H1 (cell line): Measurements from ENCODE around the gene TLE3. TPM values are rescaled to one million over a fixed set of nuclear protein-coding genes. Genes with fewer than 3 reads are reported as not detected.

Experiments used
- CTCF ChIA-PET: fragments of 300-600 bp; sonication (Branson Sonifier 250); formaldehyde crosslinking; loops from one replicate; lab custom pipeline; 2021; ENCODE audit not compliant: partially characterized antibody; lab: Charles Lee
- POLR2A ChIA-PET: fragments of 300-600 bp; sonication (Branson Sonifier 250); formaldehyde crosslinking; loops from one replicate; lab custom pipeline; 2021; ENCODE audit warnings: inconsistent platforms; ENCODE audit not compliant: partially characterized antibody; lab: Charles Lee
- DNase-seq, 2 experiments: peaks; one replicate each; pipeline versions ENCODE4 v3.0.0 to v3.0.0-alpha.2; 2010 to 2022; ENCODE audit warnings: low spot score in 2 of 2, low read depth in 1 of 2, mixed read lengths in 1 of 2
- FAIRE-seq: peaks from 2 replicates; lab custom pipeline; 2011; peaks lifted over from hg19 to GRCh38; lab: Jason Lieb, UNC
- H2AFZ ChIP-seq: 2 replicates; pipeline ENCODE4 v1.8.1; 2012; ENCODE audit warnings: low read length, inconsistent platforms
- H2AK5ac ChIP-seq: 2 replicates; pipeline ENCODE4 v1.6.1; 2013; ENCODE audit warnings: low read depth, low read length
- H2BK120ac ChIP-seq: replicated peaks from 2 replicates; pipeline ENCODE3; 2013; ENCODE audit warnings: low read depth, low read length, inconsistent platforms
- H2BK12ac ChIP-seq: 2 replicates; pipeline ENCODE4 v1.6.1; 2013; ENCODE audit warnings: low read depth, low read length
- H2BK15ac ChIP-seq: 2 replicates; pipeline ENCODE4 v1.6.1; 2013; ENCODE audit warnings: low read length
- H2BK20ac ChIP-seq: 2 replicates; pipeline ENCODE4 v1.6.1; 2013; ENCODE audit warnings: low read length
- H2BK5ac ChIP-seq: 2 replicates; pipeline ENCODE4 v1.6.1; 2013; ENCODE audit warnings: low read depth, low read length
- H3K14ac ChIP-seq: 2 replicates; pipeline ENCODE4 v1.6.1; 2013; ENCODE audit warnings: inconsistent platforms; ENCODE audit not compliant: insufficient read length
- H3K18ac ChIP-seq: 2 replicates; pipeline ENCODE4 v1.6.1; 2013; ENCODE audit warnings: low read length; ENCODE audit errors: extremely low read depth
- H3K23ac ChIP-seq: 2 replicates; pipeline ENCODE4 v1.6.1; 2013; ENCODE audit warnings: inconsistent platforms; ENCODE audit not compliant: insufficient read length
- H3K23me2 ChIP-seq: 2 replicates; pipeline ENCODE4 v1.6.1; 2013; ENCODE audit warnings: low read depth, low read length
- H3K27ac ChIP-seq: 2 replicates; pipeline ENCODE4 v1.6.1; 2011; ENCODE audit warnings: low read depth, low read length, inconsistent platforms
- H3K27me3 ChIP-seq, 4 experiments: replicated peaks in 1 of 4; 1 replicate in 1 of 4; 2 replicates in 3 of 4; pipeline versions ENCODE4 v1.6.1 to v1.8.1; 2011 to 2013; ENCODE audit warnings: low read length in 3 of 4, mild to moderate bottlenecking in 3 of 4, inconsistent platforms in 2 of 4, mixed read lengths in 2 of 4, moderate library complexity in 1 of 4; ENCODE audit not compliant: control insufficient read depth in 3 of 4, insufficient read depth in 3 of 4; ENCODE audit errors: extremely low read depth in 1 of 4
- H3K36me3 ChIP-seq, 4 experiments: 2 replicates each; pipeline versions ENCODE4 v1.6.1 to v1.8.1; 2011 to 2013; ENCODE audit warnings: mild to moderate bottlenecking in 4 of 4, low read length in 3 of 4, moderate library complexity in 2 of 4, control low read depth in 1 of 4, inconsistent platforms in 1 of 4; ENCODE audit not compliant: insufficient read depth in 4 of 4, control insufficient read depth in 2 of 4
- H3K4ac ChIP-seq: replicated peaks from 2 replicates; pipeline ENCODE3; 2013; ENCODE audit warnings: low read length, low read depth, mixed read lengths, inconsistent platforms; ENCODE audit not compliant: insufficient read length
- H3K4me1 ChIP-seq, 4 experiments: replicated peaks in 1 of 4; 1 replicate in 1 of 4; 2 replicates in 3 of 4; pipeline versions ENCODE4 v1.6.1 to v1.8.1; 2011 to 2013; ENCODE audit warnings: low read length in 3 of 4, inconsistent platforms in 2 of 4, mixed read lengths in 1 of 4; ENCODE audit not compliant: insufficient read depth in 4 of 4, control insufficient read depth in 3 of 4
- H3K4me2 ChIP-seq, 2 experiments: 2 replicates each; pipeline versions ENCODE4 v1.6.1 to v1.8.1; 2011 to 2013; ENCODE audit warnings: low read depth in 2 of 2, low read length in 2 of 2, control low read depth in 1 of 2, inconsistent platforms in 1 of 2, mild to moderate bottlenecking in 1 of 2; ENCODE audit not compliant: insufficient read depth in 1 of 2
- H3K4me3 ChIP-seq, 4 experiments: fragments of 200-600, 300-600 bp in 1 of 4; sonication (generic), shearing (Covaris generic), sonication (Bioruptor Twin) in 1 of 4; 2 replicates each; pipeline versions ENCODE4 v1.5.1 to v1.8.1; 2011 to 2016; ENCODE audit warnings: low read length in 4 of 4, low read depth in 3 of 4, control low read depth in 2 of 4, inconsistent platforms in 2 of 4, mild to moderate bottlenecking in 2 of 4, mixed read lengths in 1 of 4, moderate library complexity in 1 of 4; ENCODE audit not compliant: insufficient read depth in 2 of 4; ENCODE audit errors: extremely low read depth in 1 of 4
- H3K56ac ChIP-seq: replicated peaks from 2 replicates; pipeline ENCODE3; 2013; ENCODE audit warnings: low read depth, mild to moderate bottlenecking, mixed read lengths, low read length, inconsistent platforms; ENCODE audit not compliant: insufficient read length
- H3K79me1 ChIP-seq: 2 replicates; pipeline ENCODE4 v1.6.1; 2013; ENCODE audit warnings: low read depth, low read length, control low read depth
- H3K79me2 ChIP-seq, 2 experiments: 2 replicates each; pipeline versions ENCODE4 v1.6.1 to v1.8.1; 2012 to 2013; ENCODE audit warnings: low read length in 2 of 2, mild to moderate bottlenecking in 2 of 2, inconsistent platforms in 1 of 2; ENCODE audit not compliant: insufficient read depth in 2 of 2, control insufficient read depth in 1 of 2
- H3K9ac ChIP-seq, 4 experiments: replicated peaks in 1 of 4; 1 replicate in 1 of 4; 2 replicates in 3 of 4; pipeline versions ENCODE4 v1.6.1 to v1.8.1; 2011 to 2013; ENCODE audit warnings: low read depth in 3 of 4, low read length in 3 of 4, control low read depth in 2 of 4, mild to moderate bottlenecking in 2 of 4, moderate library complexity in 2 of 4, inconsistent platforms in 1 of 4; ENCODE audit errors: extremely low read depth in 1 of 4
- H3K9me3 ChIP-seq, 2 experiments: 2 replicates each; pipeline versions ENCODE4 v1.6.1 to v1.8.1; 2012 to 2013; ENCODE audit warnings: mild to moderate bottlenecking in 2 of 2, moderate library complexity in 2 of 2, control low read depth in 1 of 2, inconsistent platforms in 1 of 2, low read depth in 1 of 2, low read length in 1 of 2, mixed read lengths in 1 of 2; ENCODE audit not compliant: insufficient read depth in 2 of 2
- H4K20me1 ChIP-seq, 2 experiments: replicated peaks in 1 of 2; 2 replicates each; pipeline versions ENCODE3 to v1.8.1; 2011 to 2013; ENCODE audit warnings: inconsistent platforms in 2 of 2, low read length in 2 of 2, mild to moderate bottlenecking in 1 of 2; ENCODE audit not compliant: insufficient read depth in 2 of 2, control insufficient read depth in 1 of 2
- H4K5ac ChIP-seq: 2 replicates; pipeline ENCODE4 v1.6.1; 2013; ENCODE audit warnings: low read length, low read depth, mixed read lengths, inconsistent platforms; ENCODE audit not compliant: insufficient read length
- H4K8ac ChIP-seq: 2 replicates; pipeline ENCODE4 v1.8.0; 2013; ENCODE audit warnings: mild to moderate bottlenecking, moderate library complexity, low read length, inconsistent platforms; ENCODE audit not compliant: insufficient read depth; ENCODE audit errors: extremely low read depth
- H4K91ac ChIP-seq: replicated peaks from 2 replicates; pipeline ENCODE3; 2013; ENCODE audit warnings: low read length, mixed read lengths, inconsistent platforms; ENCODE audit not compliant: insufficient read length
- CBX8 ChIP-seq: fragments of 300-800, 300-1000 bp; sonication (generic); IDR thresholded peaks from 2 replicates; pipeline ENCODE4 v1.7.1; 2016; ENCODE audit warnings: low read depth, low read length, borderline replicate concordance
- CEBPB ChIP-seq: IDR thresholded peaks from 2 replicates; pipeline ENCODE4 v1.6.1; 2012; ENCODE audit warnings: low read depth, low read length
- CREB1 ChIP-seq: IDR thresholded peaks from 2 replicates; pipeline ENCODE4 v1.6.1; 2012; ENCODE audit warnings: inconsistent platforms
- CTBP2 ChIP-seq: IDR thresholded peaks from 2 replicates; pipeline ENCODE4 v1.7.0; 2011; ENCODE audit warnings: borderline replicate concordance, mild to moderate bottlenecking, moderate library complexity, mixed read lengths, low read length; ENCODE audit not compliant: insufficient read depth, insufficient read length
- JUND ChIP-seq: IDR thresholded peaks from 2 replicates; pipeline ENCODE4 v1.6.1; 2011; ENCODE audit warnings: mild to moderate bottlenecking, improper control_type of control experiment, low read length
- KDM4A ChIP-seq: IDR thresholded peaks from one replicate; pipeline ENCODE4 v1.7.1; 2012; ENCODE audit warnings: low read depth, mild to moderate bottlenecking, moderate library complexity, low read length, inconsistent platforms; ENCODE audit not compliant: severe bottlenecking
- MAFK ChIP-seq: IDR thresholded peaks from 2 replicates; pipeline ENCODE4 v1.6.1; 2012; ENCODE audit warnings: low read depth, mild to moderate bottlenecking, improper control_type of control experiment, low read length
- POU5F1 ChIP-seq: IDR thresholded peaks from 2 replicates; pipeline ENCODE4 v1.6.1; 2011; ENCODE audit warnings: low read depth, mild to moderate bottlenecking, low read length, moderate library complexity
- RBBP5 ChIP-seq: IDR thresholded peaks from 2 replicates; pipeline ENCODE4 v1.7.1; 2012; ENCODE audit warnings: low read depth, mild to moderate bottlenecking, inconsistent platforms, low read length, moderate library complexity, borderline replicate concordance
- RFX5 ChIP-seq: IDR thresholded peaks from 2 replicates; pipeline ENCODE4 v1.6.1; 2011; ENCODE audit warnings: low read depth, low read length, improper control_type of control experiment, borderline replicate concordance
- SP4 ChIP-seq: IDR thresholded peaks from 2 replicates; pipeline ENCODE4 v1.6.1; 2012; ENCODE audit warnings: low read length, inconsistent platforms
- TAF1 ChIP-seq: IDR thresholded peaks from 2 replicates; pipeline ENCODE4 v1.6.1; 2011; ENCODE audit warnings: mild to moderate bottlenecking, low read depth, low read length
- TAF7 ChIP-seq: optimal IDR thresholded peaks from 2 replicates; pipeline ENCODE3; 2011; ENCODE audit warnings: low read depth, mild to moderate bottlenecking, inconsistent platforms, low read length, moderate library complexity, borderline replicate concordance
- WGBS, 2 experiments: shearing (Covaris generic) in 1 of 2; methylation state at CpG; one replicate each; pipeline versions ENCODE4 v1.1.6 to v1.1.7; 2013 to 2015; ENCODE audit warnings: low lambda C conversion rate in 2 of 2, mixed read lengths in 2 of 2, inconsistent platforms in 1 of 2, low coverage in 1 of 2, missing lambda C conversion rate in 1 of 2; ENCODE audit not compliant: insufficient replicate concordance in 2 of 2, insufficient coverage in 1 of 2, insufficient read length in 1 of 2; ENCODE audit errors: extremely low coverage in 1 of 2, missing lambda C conversion rate in 1 of 2; 5-methylcytosine and 5-hydroxymethylcytosine counted together
- polyA plus RNA-seq, 7 experiments: library from polyadenylated mRNA; depleted of rRNA in 3 of 7; stranded (reverse) in 5 of 7; unstranded in 2 of 7; fragments of >200 nt in 5 of 7; fragments of 200-250 nt in 2 of 7; gene quantifications; 1 replicate in 5 of 7; 2 replicates in 1 of 7; 4 replicates in 1 of 7; pipeline versions ENCODE4 v1.2.1 to v1.2.3, GENCODE V29; 2011 to 2013; ENCODE audit warnings: missing spikeins in 2 of 7, mixed read lengths in 2 of 7
- total RNA-seq: library from RNA; stranded (reverse); fragmentation: NEBNext Ultra II Directional; extraction: Animal tissue kit (Norgen Biotek cat#: 25700); gene quantifications from 2 replicates; pipeline ENCODE4 v1.2.1, GENCODE V29; 2021
- TF ChIP-seq, protein P1 (sequence below): IDR thresholded peaks from 2 replicates; pipeline ENCODE4 v1.6.1; 2012; ENCODE audit warnings: inconsistent platforms

The TLE3 gene
- total and polyA plus RNA-seq, 2 of the 8 experiments (the other 6 are each of a cell fraction or from before 2014, with no cell fraction given) = 25.1 to 61.2 TPM

DNA sequence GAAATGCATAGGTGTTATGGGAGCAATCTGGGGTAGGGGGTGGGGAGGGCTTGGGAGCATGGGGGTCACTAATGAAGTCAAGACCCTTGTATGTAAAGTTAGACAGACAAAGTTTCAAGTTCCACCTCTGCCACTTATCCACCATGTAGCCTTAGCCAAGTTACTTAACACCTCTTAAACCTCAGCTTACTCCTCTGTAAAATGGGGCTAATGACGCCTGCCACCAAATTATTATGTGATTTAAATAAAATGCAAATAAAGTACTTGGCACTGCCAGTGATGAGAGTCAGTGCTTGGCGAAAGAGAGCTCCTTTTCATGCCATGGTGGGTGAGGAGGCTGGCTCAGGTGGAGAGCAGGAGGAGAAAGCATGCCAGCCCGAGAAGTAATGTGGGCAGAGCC, 18.6 kb upstream of the TLE3 start:
- Histone ChIP-seq H4K20me1 (no peaks in the 10 kb centered on the region), H3K36me3 (no peaks in the 10 kb centered on the region), H3K56ac (no peak overlapping the region), H3K18ac (no peak overlapping the region), H4K5ac (no peak overlapping the region), H3K27ac (no peak overlapping the region), H3K9ac (no peak overlapping the region), H3K79me1 (no peaks in the 10 kb centered on the region), H3K4me3 (no peak overlapping the region), H3K23ac (no peak overlapping the region), H3K27me3 (no peaks in the 10 kb centered on the region), H3K4ac (no peak overlapping the region), H3K4me2 (no peak overlapping the region), H2BK20ac (no peak overlapping the region), H3K79me2 (no peaks in the 10 kb centered on the region), H3K14ac (no peak overlapping the region), H3K23me2 (no peaks in the 10 kb centered on the region; the same call in 1 of the 2 replicates), H4K91ac (no peak overlapping the region), H3K4me1 (peaks cover 2 to 6% (median 5%) of the 10 kb centered on the region in 4 experiments; a peak in 6 of 7 replicates), H2BK12ac (no peak overlapping the region), H2AK5ac (no peak overlapping the region), H3K9me3 (no peaks in the 10 kb centered on the region), H2BK15ac (no peak overlapping the region), H2BK5ac (no peak overlapping the region), H2AFZ (no peak overlapping the region), H4K8ac (no peak overlapping the region), H2BK120ac (no peak overlapping the region)
- ChIA-PET CTCF (interaction anchor here (0.7 kb wide), 1 partner anchor 66 kb away, joined by 3 read pairs; no protein-coding TSS in a partner anchor), POLR2A (interaction anchor here (0.6 to 8.0 kb wide), 2 partner anchors 19 to 334 kb away, joined by 3 to 151 read pairs; partner anchors contain the start of gene TLE3)
- 68% methylated on average over 3 of the region's 3 CpGs; no CpG with 5 or more reads in 1 of the 2 experiments for WGBS, 2 experiments
- no peak for FAIRE-seq
- no peak for DNase-seq
- TF ChIP-seq SP4 = no peak
- TF ChIP-seq TAF7 = no peak
- no peak for TF ChIP-seq TAF1
- no peak for TF ChIP-seq CBX8
- TF ChIP-seq KDM4A = no peak
- TF ChIP-seq CREB1 = no peak
- TF ChIP-seq POU5F1 = no peak
- no peak for TF ChIP-seq RBBP5
- TF ChIP-seq MAFK = no peak
- TF ChIP-seq, protein P1, sequence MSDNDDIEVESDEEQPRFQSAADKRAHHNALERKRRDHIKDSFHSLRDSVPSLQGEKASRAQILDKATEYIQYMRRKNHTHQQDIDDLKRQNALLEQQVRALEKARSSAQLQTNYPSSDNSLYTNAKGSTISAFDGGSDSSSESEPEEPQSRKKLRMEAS = no peak
- TF ChIP-seq CEBPB = no peak
- TF ChIP-seq CTBP2 = no peak
- no peak for TF ChIP-seq JUND
- TF ChIP-seq RFX5 = no peak
